GM19438 (cell line): ENCODE results near the gene SPEM2.
A peak's percentile ranks its signal among the peaks of the same experiment; 100 is the strongest.

ENCODE experiments used
- ATAC-seq: cut with Tn5 transposase; IDR thresholded peaks from one replicate; pipeline ENCODE4 v1.9.1; 2021; ENCODE audit warnings: low read depth; ENCODE audit not compliant: unreplicated experiment

Gene SPEM2

GRCh38 chr17:7425316-7425715 is at the start of gene SPEM2:
TSS of gene SPEM2 (plus strand) at chr17:7425616. CDS start at chr17:7425689, 73 bp downstream.
- ATAC-seq: no peak

- ATAC-seq: no peak
Measured at GRCh38 chr17:7379134-7379533, 46.3 kb upstream of the SPEM2 start.

- ATAC-seq: no peak
Measured at GRCh38 chr17:7380321-7380720, 45.1 kb upstream of the SPEM2 start.

DNA sequence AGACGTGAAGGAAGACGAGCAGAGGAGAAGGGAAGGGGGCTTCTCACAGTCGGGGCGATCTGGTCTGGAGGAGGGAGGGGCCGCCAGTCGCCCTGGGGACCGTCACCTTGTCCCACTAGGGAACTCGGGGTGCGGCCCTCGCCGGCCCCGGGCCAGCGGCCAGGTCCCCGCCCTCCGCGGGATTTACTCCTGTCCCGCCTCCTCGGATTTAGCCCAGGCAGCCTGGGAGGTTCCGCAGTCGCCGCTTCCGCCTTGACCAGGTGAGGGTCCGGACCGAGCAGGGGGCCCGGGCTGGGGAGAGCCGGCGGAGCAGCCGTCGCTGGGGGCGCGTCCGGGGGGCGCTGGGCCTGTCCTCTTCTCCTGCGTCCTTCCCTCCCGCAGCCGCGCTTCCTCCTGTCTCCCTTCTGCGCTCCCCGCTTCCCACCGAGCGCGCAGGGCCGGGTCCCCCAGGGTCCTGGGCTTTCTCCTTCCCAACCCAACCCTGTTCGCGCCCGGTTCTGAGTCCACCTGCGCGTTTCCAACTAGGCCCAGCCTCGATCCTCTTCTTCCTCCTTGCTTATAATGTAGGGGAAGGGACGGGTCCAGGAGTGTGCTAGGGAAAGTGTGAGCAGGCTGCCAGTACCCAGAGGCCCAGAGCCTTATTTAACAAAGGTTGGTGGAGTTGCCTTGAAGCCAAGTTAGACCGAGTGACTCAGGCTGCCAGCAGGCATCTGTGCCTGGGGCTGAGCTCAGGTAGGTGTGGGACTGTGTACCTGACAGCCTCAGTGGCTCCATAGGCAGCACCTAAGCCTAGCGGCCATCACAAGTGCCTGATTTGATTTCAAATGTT is 44.3 kb upstream of the SPEM2 start, which contains the start of gene TNK1:
TNK1 (plus strand) TSS at position 235 of the 829 bp plus-strand sequence. CDS start 1,838 bp downstream, outside the sequence.
- ATAC-seq: no peak

GRCh38 chr17:7382901-7383300 is 42.5 kb upstream of the SPEM2 start:
- no peak for ATAC-seq

DNA sequence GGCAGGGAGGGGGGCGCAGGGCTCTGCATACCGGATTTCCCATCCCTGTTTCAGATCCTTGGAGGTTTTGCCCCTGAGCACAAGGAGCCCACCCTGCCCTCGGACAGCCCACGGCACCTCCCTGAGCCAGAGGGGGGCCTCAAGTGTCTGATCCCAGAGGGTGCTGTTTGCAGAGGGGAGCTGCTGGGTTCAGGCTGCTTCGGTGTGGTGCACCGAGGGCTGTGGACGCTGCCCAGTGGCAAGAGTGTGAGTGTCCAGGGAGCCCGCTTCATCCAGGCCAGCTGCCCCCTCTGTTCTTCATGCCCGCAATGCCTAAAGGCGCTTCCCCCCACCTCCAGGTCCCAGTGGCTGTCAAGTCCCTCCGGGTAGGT is 42.1 kb upstream of the SPEM2 start:
- no peak for ATAC-seq

DNA sequence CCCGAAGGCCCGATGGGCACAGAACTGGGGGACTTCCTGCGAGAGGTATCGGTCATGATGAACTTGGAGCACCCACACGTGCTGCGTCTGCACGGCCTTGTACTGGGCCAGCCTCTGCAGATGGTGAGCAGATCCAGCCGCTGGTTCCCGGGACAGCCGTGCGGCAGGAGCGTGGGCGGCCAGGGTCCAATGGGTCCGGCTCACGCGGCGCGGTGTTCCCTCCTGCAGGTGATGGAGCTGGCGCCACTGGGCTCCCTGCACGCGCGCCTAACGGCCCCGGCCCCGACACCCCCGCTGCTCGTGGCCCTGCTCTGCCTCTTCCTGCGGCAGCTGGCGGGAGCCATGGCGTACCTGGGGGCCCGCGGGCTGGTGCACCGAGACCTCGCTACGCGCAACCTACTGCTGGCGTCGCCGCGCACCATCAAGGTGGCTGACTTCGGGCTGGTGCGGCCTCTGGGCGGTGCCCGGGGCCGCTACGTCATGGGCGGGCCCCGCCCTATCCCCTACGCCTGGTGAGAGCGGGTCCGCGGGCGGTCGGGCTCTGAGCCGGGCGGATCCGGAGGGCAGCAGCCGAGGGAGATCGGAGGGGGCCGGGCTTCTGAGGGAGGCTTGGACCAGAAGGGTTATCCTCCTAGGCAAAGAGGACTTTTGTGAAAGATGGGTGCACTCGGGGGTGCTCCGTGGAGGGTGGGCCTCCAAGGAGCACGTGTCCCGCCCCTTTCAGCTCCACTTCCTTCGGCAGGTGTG is 41.5 kb upstream of the SPEM2 start:
- no peak for ATAC-seq

DNA sequence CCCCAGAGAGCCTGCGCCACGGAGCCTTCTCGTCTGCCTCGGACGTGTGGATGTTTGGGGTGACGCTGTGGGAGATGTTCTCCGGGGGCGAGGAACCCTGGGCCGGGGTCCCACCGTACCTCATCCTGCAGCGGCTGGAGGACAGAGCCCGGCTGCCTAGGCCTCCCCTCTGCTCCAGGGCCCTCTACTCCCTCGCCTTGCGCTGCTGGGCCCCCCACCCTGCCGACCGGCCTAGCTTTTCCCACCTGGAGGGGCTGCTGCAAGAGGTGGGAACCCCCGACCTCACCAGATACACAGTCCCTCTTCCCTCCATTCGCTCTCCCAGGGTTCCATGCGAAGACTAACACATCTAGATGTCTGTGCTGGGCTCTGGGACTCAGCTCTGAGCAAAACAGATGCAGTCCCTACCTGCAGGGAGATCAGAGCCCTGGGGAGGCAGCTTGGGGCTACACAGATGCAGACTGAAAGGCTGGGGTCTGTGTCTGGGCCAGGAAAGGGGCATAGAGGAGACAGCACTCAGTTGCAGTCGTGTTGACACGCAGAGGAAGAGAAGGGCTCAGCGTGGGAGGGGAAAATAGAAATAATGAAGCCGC is 40.8 kb upstream of the SPEM2 start:
- ATAC-seq: no peak

GRCh38 chr17:7388856-7389255 is 36.6 kb upstream of the SPEM2 start:
- ATAC-seq: no peak

GRCh38 chr17:7389924-7390910 is 35.2 kb upstream of the SPEM2 start:
- no peak for ATAC-seq

GRCh38 chr17:7391307-7391706 is 34.1 kb upstream of the SPEM2 start:
- ATAC-seq: no peak

- ATAC-seq: no peak
Measured at GRCh38 chr17:7392696-7393612, 32.5 kb upstream of the SPEM2 start.

DNA sequence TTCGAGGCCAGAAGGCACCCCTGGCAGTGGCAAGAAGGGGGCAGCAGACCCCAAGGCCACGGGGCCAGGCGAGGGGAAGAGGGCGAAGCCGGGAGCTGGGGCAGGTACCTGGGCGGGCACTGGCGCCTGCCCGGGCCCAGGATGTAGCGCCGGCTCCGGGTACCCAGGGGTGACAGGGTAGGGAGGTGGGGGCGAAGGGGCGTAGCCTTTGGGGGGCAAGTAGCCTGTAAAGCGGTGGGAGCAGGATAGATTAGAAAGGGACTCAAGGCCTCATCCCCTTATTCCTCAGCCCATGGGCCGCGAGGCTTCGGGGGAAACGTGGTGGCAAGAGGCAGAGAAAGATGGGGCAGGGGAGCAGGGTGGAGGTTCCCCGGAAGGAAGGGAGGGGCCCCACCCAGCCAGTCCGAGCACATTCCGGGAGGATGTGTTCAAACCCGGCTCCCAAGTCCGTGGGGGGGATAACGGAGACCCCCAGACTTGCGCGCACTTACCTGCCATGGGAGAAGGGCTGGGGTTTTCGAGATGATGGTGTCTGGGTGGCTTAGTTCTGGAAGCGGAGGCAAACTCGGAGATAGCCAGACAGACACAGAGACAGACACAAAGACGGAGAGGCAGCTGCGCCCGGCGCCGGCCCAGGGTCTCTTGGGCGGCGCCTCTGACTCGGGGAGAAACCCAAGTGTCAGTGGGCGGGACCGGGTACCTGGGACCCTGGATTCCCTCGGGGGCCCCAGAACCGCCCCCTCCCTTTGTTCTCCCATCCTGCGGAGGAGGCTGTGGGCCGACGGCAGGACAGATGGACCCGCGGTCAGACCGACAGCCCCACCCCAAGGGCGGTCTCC is 31.6 kb upstream of the SPEM2 start:
- peak; percentile 44 for ATAC-seq

DNA sequence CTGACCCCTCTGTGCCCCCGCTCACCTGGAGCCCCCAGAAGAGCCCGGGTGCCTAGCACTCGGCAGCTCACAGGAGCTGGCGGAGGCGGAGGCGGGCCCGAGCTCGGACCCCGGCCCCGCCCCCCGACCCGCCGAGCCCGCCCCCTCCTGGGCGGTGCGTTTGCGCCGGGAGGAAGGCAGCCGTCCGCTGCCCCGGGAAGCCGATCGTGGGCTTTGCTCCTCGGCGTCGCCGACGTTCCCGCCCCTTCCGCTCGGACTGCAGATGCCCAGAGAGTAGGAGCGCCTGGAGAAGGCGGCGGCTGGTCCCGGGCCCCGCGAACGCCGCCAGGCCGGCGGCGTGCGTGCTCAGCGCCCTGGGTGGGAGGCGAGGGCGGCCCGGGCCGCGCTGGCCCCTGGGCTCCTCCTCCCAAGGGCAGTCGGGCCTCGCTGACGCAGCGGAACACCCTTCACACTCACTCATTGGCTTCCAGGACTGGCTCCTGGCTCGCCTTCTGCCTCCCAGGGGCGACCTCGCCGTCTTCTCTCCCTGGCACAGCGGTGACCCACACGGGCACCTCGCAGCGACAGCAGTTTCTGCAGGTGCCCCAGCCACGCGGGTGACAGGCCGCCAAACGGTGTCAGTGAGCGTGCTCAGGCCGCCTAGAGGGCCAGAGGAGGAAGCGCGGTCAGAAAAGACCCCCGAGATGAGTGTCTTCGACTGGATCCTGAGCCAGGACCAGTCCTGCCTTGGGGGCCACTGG is 30.8 kb upstream of the SPEM2 start, which contains the start of gene PLSCR3:
PLSCR3 (minus strand) TSS at position 74 of the 740 bp plus-strand sequence. CDS start 415 bp downstream, outside the sequence.
- ATAC-seq: peak; percentile 76

- ATAC-seq: no peak
Measured at GRCh38 chr17:7396147-7396546, 29.3 kb upstream of the SPEM2 start.

DNA sequence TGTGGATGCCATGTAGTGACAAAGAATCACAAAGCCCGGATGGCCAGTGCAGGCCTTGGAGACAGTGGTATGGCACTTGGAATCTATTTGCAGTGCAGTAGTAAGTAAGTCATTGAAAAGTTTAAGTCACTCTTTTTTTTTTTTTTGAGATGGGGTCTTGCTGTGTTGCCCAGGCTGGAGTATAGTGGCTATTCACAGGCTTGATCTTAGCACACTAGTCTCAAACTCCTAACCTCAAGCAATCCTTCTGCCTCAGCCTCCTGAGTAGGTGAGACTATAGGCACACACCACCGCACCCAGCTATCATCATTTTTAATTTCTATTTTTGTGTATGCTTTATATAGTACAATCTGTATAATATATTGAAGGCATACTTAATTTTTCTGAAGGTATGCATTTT is 26.8 kb upstream of the SPEM2 start:
- ATAC-seq: no peak

DNA sequence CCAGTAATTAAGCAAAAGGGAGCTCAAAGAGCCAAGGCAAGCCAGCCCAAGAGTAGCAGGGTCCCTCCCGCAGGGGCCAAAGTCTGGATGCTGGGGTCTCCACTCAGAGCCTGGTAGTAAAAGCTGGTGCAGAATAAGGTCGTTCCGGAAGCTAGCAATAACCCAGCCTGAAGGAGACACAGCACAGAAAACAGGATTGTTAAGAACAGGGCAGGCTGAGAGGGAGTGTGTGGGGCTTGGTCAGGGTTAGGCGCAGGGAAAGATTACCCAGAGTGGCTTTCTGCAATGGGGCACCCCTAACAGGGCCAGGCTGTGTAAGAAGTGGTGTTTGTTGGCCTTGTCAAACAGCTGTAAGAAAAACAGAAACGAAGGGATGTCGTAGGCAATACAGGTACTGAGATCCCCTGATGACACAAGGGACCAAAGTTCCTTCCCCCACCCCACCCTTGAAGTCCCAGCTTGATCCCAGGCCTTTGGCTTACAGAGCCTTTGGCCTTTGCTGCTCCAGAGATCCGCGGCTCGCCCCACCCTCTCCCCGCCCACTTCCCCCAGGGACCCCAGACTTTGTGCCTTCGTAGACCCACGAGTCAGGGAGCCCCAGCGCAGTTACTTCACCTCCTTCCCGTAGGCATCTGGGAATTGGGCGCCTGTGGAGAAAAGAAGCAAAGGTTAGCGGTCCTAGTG is 22.2 kb upstream of the SPEM2 start:
- ATAC-seq: no peak
